Cardiac muscle cell (in vitro differentiated cells and primary cell): Measurements from ENCODE around the gene TMEM121. TPM values are rescaled to one million over a fixed set of nuclear protein-coding genes. Genes with fewer than 3 reads are reported as not detected.

Experiments
- DNase-seq, 2 donors: peaks; one replicate each; pipeline versions ENCODE4 v3.0.0 to v3.0.0-alpha.2; 2010 to 2017; ENCODE audit warnings: low read depth in 1 of 2, low spot score in 1 of 2
- H3K27ac ChIP-seq: fragments of 200-600 bp; sonication (generic); 2 replicates; pipeline ENCODE4 v1.5.1; 2016
- H3K27me3 ChIP-seq: fragments of 200-600 bp; sonication (generic); 2 replicates; pipeline ENCODE4 v1.6.0; 2016; ENCODE audit warnings: control low read depth
- H3K36me3 ChIP-seq: fragments of 200-600 bp; sonication (generic); 2 replicates; pipeline ENCODE4 v1.5.1; 2016; ENCODE audit warnings: control low read depth
- H3K4me1 ChIP-seq: fragments of 200-600 bp; sonication (generic); 2 replicates; pipeline ENCODE4 v1.8.1; 2017; ENCODE audit warnings: low read depth, mild to moderate bottlenecking, mixed run types
- H3K4me3 ChIP-seq: fragments of 200-600 bp; sonication (generic); 2 replicates; pipeline ENCODE4 v1.5.1; 2016; ENCODE audit warnings: mild to moderate bottlenecking
- H3K9me3 ChIP-seq: fragments of 200-600 bp; sonication (generic); 2 replicates; pipeline ENCODE4 v1.5.1; 2017; ENCODE audit warnings: low read depth, mild to moderate bottlenecking, control low read depth
- polyA plus RNA-seq: library from polyadenylated mRNA; unstranded; fragments of >200 nt; fragmentation: Nextera tagmentation; extraction: Ambion mirVana; gene quantifications from 2 replicates; pipeline ENCODE4 v1.2.1, GENCODE V29; 2016
- total RNA-seq: library from RNA; depleted of rRNA; stranded (reverse); fragments of >200 nt; gene quantifications from 2 replicates; pipeline ENCODE4 v1.2.3, GENCODE V29; 2016
- TF ChIP-seq, protein P1 (sequence below): IDR thresholded peaks from 2 replicates; pipeline ENCODE4 v1.5.1; 2012; ENCODE audit warnings: low read depth, mild to moderate bottlenecking, low read length

The TMEM121 gene
- total and polyA plus RNA-seq, 2 experiments from 2014 or later = 4.4 to 8.8 TPM

DNA sequence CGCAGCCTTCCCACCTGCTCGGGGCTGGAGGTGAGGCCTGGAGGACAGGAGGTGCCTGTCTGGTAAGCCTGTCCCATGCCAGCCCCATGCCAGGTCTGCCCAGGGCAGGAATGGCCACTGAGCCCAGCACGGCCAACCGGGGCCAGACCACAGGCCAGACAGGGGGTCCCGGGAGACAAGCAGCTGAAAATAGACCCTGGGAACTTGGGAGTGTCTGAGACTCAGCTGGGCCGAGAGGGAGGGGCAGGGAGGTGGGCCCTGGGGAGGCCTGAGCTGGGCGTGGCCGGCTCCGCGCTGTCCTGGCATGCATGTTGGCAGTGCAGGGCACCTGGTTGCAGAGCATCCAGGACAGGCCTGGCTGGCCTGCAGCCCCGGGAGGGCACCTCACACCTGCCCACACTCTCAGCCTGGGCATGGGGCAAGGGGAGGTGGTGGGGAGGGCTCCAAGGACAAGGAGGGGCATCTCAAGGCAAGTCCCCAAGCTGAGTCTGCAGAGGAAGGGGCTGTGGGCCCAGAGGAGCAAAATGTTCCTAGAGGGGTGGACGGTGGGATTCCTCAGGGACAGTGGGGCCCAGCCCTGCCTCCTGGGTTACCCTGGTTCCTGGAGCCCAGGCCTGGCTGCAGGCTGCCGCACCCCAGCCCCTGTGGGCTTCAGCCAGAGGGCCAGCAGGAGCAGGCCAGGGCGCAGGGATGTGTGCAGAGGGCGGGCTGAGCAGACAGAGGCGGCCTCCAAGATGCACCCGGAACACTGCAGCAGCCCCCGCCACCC, 42.9 kb upstream of the TMEM121 start:
- Histone ChIP-seq H3K27me3 (peaks cover 10% of the 10 kb centered on the region), H3K4me1 (peaks cover 61% of the 10 kb centered on the region), H3K36me3 (peaks cover 8% of the 10 kb centered on the region), H3K9me3 (no peaks in the 10 kb centered on the region), H3K27ac (peak overlapping the region; percentile 63), H3K4me3 (no peak overlapping the region)
- TF ChIP-seq, protein P1, sequence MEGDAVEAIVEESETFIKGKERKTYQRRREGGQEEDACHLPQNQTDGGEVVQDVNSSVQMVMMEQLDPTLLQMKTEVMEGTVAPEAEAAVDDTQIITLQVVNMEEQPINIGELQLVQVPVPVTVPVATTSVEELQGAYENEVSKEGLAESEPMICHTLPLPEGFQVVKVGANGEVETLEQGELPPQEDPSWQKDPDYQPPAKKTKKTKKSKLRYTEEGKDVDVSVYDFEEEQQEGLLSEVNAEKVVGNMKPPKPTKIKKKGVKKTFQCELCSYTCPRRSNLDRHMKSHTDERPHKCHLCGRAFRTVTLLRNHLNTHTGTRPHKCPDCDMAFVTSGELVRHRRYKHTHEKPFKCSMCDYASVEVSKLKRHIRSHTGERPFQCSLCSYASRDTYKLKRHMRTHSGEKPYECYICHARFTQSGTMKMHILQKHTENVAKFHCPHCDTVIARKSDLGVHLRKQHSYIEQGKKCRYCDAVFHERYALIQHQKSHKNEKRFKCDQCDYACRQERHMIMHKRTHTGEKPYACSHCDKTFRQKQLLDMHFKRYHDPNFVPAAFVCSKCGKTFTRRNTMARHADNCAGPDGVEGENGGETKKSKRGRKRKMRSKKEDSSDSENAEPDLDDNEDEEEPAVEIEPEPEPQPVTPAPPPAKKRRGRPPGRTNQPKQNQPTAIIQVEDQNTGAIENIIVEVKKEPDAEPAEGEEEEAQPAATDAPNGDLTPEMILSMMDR = no peak
- no peak for DNase-seq

DNA sequence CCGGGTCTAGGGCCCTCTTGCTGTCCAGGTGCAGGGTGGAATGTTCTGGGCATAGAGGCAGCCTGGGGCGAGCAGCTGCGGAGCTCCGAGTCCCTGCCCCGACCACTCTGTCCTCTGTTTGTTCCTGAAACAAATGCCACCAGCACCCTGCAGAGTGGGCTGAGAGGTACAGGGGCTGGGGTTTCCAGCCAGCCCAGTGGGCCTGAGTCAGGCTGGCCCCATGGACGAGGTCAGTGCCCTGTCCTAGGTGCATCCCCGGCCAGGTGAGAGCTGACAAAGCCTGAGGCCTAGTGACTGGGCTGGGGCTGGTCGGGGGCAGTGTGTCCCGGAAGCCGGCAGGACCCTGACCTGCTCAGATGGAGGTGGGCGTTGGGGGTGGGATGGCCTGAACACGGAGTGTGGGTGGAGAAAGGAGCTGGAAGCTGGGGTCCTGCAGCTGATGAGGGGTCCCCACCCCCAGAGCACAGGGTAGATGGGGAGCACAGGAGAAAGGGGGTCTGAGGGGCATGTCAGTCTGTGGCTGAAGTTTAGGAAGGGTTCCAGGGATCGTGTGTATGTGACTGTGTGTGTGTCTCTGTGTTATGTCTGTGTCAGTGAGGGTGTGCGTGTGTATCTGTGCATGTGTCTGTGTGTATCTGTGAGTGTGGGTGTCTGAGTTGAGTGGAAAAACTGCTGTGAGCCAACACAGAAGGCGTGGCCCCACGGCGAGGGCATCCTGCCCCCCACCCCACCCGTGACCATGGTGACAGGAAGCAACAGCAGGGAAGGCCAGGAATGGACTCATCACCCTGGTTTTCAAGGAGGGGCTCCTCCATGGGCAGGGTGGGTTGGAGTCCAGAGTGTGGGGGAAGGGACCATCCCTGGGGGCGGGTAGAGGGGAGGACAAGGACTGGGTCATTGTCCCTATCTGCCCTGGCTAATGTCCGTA, 42.0 kb upstream of the TMEM121 start:
- Histone ChIP-seq H3K36me3 (peaks cover 3% of the 10 kb centered on the region), H3K27ac (peak overlapping the region; percentile 1), H3K4me1 (peaks cover 62% of the 10 kb centered on the region), H3K27me3 (peaks cover 2% of the 10 kb centered on the region), H3K4me3 (no peak overlapping the region), H3K9me3 (no peaks in the 10 kb centered on the region)
- DNase-seq = peak in 1 of 2 donors; percentile 19
- TF ChIP-seq, protein P1 = no peak

DNA sequence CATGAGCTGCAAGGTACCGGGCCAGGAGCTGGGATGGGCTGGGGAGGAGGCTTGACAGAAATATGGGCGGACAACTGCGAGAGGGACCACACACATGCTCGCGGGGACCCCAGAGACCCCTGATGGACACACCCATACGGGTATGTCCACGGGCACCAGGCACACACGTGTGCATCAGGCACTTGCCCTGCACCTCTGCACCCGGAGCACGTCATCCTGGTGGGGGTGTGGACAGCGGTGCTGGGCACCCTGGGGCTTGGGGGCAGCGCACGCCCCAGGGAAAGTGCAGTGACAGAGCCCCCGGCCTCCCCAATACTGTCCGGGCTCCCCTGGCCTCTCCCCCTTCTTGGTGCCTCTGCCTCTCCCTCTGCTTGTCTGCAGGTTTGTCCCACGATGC, 41.4 kb upstream of the TMEM121 start:
- peak overlapping the region; percentile 53 for H3K27ac ChIP-seq
- no peaks in the 10 kb centered on the region for H3K36me3 ChIP-seq
- H3K4me1 ChIP-seq = peaks cover 63% of the 10 kb centered on the region
- no peaks in the 10 kb centered on the region for H3K9me3 ChIP-seq
- no peak overlapping the region for H3K4me3 ChIP-seq
- no peak for DNase-seq
- TF ChIP-seq, protein P1 = no peak
- H3K27me3 ChIP-seq = no peaks in the 10 kb centered on the region

DNA sequence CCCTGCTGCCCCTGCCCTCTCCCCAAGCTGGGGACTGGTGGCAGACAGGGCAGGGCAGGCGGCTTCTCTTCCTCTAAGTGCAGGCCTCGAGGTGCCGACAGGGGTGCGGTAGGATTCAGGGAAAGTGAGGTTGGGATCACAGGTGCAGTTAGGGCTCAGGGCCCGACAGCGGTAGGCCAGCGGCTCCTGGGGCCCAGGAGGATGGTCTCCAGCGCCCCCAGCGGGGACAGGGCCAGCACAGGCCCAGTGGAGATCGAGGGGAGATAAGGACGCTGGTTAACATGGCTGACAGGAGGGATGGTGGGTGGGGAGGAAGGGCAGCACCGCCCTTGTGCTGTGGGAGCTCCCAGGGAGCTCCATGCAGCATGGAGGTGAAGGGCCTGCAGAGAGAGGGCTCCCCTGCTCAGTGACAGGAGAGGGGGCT, 40.6 kb upstream of the TMEM121 start:
- Histone ChIP-seq H3K36me3 (no peaks in the 10 kb centered on the region), H3K4me3 (no peak overlapping the region), H3K27ac (peak overlapping the region; percentile 53), H3K4me1 (peaks cover 63% of the 10 kb centered on the region), H3K27me3 (no peaks in the 10 kb centered on the region), H3K9me3 (no peaks in the 10 kb centered on the region)
- peak; percentile 21 to 71 for DNase-seq
- TF ChIP-seq, protein P1 = peak; percentile 17

DNA sequence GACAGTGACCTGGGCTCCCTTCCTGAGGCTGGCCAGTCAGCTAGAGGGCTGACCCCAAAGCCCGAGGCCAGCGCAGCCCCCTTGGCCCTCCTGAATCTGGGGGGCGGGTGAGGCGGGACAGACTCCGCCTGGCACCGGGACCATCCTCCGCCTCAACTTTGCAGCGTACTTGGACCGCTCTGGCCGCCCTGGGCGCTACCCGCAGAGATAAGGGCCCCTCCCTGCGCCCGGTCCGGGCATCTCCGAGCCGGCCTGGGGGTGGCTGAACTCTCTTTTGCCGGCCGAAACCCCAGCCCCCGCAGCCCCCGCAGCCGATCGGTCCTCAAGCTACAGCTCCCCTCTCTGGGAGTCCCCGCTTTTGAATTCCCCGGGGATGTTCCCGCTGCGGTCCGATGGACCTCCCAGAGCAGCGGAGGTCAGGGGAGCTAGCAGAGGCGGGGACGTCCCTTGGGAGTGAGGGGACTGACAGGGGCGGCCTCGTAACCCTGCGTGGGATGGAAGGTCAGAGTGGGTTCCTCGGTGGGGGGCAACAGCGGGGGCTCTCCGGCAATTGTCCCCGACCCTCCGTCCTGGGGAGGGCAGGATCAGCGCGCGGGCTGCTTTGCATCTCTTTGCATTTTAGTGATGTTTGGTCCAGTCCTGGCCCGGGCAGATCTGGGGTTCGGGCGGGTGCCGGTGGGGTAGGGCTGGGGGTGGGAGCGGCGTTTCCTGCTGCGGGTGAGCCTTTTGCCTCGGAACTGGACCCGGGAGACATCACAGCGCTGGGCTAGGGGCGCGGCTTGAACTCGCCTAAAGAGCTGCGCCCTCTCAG, 40.0 kb upstream of the TMEM121 start, which contains the start of gene CRIP1:
Gene CRIP1 (plus strand): TSS at position 724 of the 811 bp plus-strand sequence. CDS start 374 bp downstream, outside the sequence.
- H3K4me3 ChIP-seq = peak within 1 kb of the TSS; percentile 26
- peaks cover 58% of the 10 kb centered on the region for H3K4me1 ChIP-seq
- no peaks in the 10 kb centered on the region for H3K9me3 ChIP-seq
- H3K36me3 ChIP-seq = no peaks in the 10 kb centered on the region
- peak within 1 kb of the TSS; percentile 92 for H3K27ac ChIP-seq
- TF ChIP-seq, protein P1 = no peak
- no peak for DNase-seq
- no peaks in the 10 kb centered on the region for H3K27me3 ChIP-seq
